Measurements from ENCODE around the gene TDRD1.

DNA sequence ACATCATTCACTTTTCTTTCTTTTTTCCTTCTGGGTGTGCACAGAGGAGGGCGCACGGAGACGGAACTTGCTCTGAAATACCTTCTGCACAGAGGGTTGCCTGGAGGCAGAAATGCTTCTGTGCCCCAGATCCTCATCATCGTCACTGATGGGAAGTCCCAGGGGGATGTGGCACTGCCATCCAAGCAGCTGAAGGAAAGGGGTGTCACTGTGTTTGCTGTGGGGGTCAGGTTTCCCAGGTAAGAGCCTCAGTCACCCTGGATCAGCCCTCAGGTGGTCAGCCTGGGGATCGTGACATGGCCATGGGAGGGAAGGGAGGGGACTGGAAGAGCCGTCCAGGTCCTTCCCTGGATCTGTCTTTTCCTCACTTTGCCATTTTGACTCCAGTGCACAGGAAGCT, 93.5 kb downstream of the TDRD1 start:
- TF ChIP-seq, protein P1, sequence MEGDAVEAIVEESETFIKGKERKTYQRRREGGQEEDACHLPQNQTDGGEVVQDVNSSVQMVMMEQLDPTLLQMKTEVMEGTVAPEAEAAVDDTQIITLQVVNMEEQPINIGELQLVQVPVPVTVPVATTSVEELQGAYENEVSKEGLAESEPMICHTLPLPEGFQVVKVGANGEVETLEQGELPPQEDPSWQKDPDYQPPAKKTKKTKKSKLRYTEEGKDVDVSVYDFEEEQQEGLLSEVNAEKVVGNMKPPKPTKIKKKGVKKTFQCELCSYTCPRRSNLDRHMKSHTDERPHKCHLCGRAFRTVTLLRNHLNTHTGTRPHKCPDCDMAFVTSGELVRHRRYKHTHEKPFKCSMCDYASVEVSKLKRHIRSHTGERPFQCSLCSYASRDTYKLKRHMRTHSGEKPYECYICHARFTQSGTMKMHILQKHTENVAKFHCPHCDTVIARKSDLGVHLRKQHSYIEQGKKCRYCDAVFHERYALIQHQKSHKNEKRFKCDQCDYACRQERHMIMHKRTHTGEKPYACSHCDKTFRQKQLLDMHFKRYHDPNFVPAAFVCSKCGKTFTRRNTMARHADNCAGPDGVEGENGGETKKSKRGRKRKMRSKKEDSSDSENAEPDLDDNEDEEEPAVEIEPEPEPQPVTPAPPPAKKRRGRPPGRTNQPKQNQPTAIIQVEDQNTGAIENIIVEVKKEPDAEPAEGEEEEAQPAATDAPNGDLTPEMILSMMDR (IDR thresholded peaks at IDR 0.05 in 2 of 3, conservative IDR thresholded peaks at IDR 0.05 in 1 of 3; ENCODE audit: borderline replicate concordance in 1 of 3, insufficient read depth in 1 of 3, low read depth in 2 of 3, low read length in 2 of 3), result no peak
- TF ChIP-seq POLR2A (IDR thresholded peaks at IDR 0.05; ENCODE audit: borderline replicate concordance, extremely low read depth, insufficient read depth, insufficient read length) (no peak), POLR2AphosphoS5 (IDR thresholded peaks at IDR 0.05; ENCODE audit: low read depth, low read length) (no peak), ZNF274 (IDR thresholded peaks at IDR 0.05; ENCODE audit: low read depth, low read length) (no peak), EGR1 (IDR thresholded peaks at IDR 0.05; ENCODE audit: low read depth) (no peak)
- TF ChIP-seq, protein P2, sequence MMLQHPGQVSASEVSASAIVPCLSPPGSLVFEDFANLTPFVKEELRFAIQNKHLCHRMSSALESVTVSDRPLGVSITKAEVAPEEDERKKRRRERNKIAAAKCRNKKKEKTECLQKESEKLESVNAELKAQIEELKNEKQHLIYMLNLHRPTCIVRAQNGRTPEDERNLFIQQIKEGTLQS (IDR thresholded peaks at IDR 0.05), result no peak
- TF ChIP-seq, protein P3, sequence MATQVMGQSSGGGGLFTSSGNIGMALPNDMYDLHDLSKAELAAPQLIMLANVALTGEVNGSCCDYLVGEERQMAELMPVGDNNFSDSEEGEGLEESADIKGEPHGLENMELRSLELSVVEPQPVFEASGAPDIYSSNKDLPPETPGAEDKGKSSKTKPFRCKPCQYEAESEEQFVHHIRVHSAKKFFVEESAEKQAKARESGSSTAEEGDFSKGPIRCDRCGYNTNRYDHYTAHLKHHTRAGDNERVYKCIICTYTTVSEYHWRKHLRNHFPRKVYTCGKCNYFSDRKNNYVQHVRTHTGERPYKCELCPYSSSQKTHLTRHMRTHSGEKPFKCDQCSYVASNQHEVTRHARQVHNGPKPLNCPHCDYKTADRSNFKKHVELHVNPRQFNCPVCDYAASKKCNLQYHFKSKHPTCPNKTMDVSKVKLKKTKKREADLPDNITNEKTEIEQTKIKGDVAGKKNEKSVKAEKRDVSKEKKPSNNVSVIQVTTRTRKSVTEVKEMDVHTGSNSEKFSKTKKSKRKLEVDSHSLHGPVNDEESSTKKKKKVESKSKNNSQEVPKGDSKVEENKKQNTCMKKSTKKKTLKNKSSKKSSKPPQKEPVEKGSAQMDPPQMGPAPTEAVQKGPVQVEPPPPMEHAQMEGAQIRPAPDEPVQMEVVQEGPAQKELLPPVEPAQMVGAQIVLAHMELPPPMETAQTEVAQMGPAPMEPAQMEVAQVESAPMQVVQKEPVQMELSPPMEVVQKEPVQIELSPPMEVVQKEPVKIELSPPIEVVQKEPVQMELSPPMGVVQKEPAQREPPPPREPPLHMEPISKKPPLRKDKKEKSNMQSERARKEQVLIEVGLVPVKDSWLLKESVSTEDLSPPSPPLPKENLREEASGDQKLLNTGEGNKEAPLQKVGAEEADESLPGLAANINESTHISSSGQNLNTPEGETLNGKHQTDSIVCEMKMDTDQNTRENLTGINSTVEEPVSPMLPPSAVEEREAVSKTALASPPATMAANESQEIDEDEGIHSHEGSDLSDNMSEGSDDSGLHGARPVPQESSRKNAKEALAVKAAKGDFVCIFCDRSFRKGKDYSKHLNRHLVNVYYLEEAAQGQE (IDR thresholded peaks at IDR 0.05; ENCODE audit: low read depth), result no peak

Data from HCT116 (cell line).